ELF-1 (cell line): ENCODE data around the gene DNAI2.
A peak's percentile ranks its signal among the peaks of the same experiment; 100 is the strongest.
"Not testable (repeated sequence)": the region's sequence is repeated elsewhere in the genome, so short reads cannot be mapped to it uniquely, and the experiment has no call there.

Experiments used
- DNase-seq: peaks from one replicate; pipeline ENCODE4 v3.0.0-alpha.2; 2016; ENCODE audit warnings: low read depth, low spot score

Gene DNAI2

DNA sequence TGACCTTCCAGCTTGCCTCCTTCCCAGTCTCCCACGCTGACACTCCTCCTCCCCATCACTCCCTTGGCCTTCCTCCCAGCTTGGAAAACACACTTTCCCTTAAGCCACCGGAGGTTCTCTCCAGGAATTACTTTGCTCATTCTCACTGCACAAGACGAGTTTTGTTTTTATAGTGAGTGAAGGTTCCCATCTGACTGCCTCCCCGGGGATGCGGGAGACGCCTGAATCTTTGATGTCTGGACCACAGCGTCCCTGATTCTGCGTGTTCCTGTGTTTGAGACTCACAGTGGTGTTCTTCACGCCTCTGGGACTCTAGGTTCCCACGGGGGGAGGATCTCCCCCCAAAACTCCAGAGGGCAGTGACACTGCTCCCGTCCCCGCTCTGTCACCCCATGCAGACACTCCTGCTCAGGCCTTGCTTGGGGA, 2.0 kb downstream of the DNAI2 start:
- no peak for DNase-seq

DNA sequence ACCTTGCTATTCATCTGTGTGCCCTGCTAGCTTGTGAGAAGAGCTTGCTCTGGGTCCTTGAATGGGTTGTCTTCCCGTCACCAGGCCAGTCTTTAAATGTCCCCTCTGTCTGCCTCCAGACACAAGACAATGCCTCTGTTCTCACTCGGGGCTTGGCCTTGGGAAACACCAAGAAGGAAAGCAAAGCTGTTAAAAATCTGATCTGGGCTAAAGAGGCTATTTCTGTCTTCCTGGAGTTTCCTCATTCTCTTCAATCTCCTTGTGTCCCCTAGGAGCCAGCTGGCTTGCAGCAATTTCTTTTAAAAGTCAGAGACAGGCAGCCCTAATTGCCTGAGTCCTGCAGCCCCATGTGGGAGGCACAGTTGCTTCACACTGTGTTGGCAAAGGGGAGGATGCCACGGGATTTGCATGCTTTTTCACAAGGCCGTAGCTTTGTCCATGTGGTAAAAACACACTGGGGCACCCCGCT, 2.5 kb downstream of the DNAI2 start:
- DNase-seq = no peak

DNA sequence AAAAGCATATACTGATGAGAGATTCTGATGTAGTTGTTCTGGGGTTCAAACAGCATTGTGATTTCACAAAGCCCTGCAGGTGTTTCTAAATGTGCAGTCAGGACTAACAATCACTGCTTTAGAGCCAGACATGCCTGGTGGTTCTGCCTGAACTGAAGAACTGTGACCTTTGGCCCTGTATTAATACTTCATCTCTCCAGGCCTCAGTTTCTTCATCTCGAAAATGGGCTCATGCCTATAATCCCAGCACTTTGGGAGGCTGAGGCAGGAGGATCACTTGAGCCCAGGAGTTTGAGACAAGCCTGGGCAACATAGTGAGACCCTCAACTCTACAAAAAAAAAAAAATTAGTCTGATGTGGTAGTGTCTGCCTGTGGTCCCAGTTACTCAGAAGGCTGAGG, 3.9 kb downstream of the DNAI2 start:
- DNase-seq = no peak

DNA sequence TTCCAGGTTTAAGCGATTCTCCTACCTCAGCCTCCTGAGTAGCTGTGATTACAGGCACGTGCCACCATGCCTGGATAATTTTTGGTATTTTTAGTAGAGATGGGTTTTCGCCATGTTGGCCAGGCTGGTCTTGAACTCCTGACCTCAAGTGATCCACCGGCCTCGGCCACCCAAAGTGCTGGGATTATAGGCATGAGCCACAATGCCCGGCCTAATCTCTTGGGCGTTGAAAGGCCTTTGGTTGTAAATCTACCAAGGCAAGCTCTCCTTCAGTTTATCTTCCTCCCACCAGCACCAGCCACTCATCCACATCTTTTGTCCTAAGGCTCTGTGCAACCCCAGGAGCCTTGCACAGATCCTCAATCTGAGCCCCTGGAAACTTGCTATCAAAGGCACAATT, 5.6 kb downstream of the DNAI2 start:
- not testable (repeated sequence) for DNase-seq

DNA sequence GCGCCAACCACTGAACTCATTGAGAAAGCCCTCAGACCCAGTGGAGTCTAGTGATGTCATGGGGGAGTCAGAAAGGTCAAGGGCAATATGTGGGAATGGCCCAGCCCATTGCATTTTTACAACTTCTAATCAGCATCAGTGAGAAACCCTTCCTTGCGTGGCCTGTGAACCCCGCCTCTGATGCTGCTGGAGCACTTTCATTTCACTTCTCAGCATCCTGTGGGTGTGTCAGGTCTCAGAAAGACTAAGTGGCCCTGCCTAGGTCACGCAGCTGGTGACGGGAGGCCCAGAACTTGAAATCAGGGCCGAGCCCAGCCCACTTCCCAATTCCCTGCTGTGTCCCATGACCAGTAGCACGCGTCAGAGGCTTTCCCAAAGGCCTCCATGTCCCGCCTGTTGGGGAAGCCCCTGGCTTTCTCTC, 6.1 kb downstream of the DNAI2 start:
- DNase-seq = no peak

DNA sequence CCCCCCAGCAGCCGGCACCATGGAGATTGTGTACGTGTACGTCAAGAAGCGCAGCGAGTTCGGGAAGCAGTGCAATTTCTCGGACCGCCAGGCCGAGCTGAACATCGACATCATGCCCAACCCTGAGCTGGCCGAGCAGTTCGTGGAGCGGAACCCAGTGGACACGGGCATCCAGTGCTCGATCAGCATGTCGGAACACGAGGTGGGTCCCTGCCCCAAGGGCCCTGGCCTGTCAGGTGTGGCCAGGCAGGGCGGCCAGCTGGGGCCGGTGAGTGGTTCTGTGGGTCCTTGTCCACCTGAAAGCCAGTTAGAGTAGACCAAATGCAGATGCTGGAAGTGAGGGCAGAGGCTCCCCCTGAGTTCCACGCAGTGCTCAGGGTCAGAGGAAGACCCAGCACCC, 7.8 kb downstream of the DNAI2 start:
- no peak for DNase-seq

DNA sequence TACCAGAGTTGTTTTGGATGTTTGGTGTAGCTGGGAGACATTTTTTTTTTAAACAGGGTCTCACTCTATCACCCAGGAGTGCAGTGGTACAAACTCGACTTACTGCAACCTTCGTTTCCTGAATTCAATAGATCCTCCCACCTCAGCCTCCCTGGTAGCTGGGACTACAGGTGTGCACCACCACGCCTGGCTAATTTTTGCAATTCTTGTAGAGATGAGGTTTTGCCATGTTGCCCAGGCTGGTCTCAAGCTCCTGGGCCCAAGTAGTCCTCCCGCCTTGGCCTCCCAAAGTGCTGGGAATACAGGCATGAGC, 8.2 kb downstream of the DNAI2 start:
- DNase-seq = not testable (repeated sequence)

DNA sequence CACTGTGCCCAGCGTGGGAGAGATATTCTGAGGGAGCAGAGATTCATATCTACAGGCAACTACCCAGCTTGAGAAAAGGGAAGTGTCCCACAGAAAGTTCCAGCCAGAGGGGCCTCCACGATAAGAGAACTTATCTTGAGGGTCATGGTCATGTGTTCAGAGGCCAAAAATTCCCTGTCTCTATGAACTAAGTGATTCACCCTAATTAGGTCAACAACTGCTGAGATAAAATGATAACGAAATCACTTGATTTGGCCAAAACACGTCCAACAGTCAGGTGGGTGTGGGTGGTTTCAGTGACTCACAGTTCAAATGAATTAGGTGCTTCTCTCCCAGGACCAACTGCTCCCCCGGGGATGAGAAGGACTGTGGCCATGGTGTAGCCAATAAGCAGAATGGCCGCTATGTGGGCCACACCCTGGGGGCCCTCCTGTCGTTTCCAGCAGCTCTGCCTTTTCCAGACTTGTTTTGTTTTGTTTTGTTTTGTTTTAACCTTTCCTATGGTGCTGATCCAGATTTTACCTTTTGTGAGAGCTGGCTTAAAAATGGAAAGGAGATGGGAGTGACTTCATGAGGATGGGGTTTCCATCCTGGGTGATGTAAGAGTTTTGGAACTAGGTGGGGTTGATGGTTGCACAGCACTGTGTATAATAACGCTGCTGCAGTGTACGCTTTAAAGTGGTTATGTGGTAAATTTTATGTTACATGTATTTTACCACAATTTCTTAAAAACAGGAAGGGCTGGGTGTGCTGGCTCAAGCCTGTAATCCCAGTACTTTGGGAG, 8.7 kb downstream of the DNAI2 start:
- no peak for DNase-seq

DNA sequence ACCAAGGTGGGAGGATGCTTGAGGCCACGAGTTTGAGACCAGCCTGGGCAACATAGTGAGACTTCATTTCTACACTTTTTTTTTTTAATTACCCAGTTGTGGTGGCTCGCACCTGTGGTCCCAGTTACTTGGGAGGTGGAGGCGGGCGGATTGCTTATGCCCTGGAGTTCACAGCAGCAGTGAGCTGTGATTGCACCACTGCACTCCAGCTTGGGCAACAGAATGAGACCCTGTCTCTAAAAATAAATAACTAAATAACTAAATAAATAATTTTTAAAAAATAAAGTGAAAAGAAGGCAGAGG, 9.3 kb downstream of the DNAI2 start:
- DNase-seq = no peak

DNA sequence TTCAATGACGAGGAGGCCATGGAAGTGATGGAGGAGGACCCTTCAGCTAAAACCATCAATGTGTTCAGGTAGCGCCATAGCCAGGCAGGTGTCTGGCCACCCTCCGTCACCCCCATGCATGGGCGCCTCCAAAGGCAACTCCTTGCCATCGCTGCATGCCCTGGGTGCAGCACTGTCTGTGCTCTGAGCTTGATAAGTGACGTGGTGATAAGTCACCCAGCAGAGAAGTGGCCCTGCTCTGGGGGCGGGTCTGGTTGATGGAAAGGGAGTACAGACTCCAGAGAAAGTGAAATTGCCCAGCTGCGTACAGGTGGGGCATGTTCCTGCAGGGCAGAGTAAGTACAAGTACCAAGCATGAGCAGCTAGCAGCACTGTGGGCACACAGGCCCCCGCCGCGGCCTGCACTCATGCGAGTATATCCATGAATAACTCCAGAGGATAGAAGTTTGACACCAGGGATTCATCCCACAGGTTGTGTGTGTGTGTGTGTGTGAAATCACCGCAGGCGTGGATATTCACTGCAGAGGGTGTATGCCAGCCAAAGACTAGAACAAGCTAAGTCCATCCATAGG, 13.1 kb downstream of the DNAI2 start:
- no peak for DNase-seq

DNA sequence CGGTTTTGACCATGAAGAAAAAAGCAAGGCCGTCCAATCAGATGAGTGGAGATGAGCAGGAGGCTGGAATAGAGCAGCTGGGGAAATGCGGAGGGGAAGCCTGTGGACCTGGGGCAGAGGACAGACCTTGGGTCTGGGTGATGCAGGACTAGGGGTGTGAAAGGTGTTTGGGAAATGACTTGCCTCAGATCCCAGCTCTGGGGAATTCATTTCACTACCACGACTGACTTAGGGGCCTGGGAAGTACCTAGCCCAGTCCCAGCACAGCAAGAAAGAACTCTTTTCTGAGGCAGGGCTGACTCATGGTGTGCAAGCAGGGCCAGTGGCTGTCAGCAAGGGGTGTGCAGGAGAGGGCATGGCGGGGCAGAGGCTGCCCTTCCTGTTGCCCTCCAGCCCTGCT, 14.8 kb downstream of the DNAI2 start:
- DNase-seq = no peak

DNA sequence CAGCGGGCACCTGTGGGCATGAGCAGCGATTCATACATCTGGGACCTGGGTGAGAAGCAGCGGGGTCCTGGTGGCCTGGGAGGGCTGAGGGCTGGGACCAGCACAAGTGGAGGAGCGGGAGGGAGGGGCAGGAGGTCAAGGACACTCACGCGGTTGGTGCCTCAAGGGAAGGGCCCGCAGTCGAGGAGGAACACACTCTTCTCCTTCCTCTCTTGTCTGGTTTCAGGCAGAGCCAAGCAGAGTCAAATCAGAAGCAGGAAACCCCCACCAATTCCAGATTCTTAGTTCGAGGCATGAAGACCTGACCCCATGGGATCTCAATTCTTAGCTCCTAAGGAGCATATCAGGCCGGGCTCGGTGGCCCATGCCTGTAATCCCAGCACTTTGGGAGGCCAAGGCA, 15.7 kb downstream of the DNAI2 start:
- no peak for DNase-seq

DNA sequence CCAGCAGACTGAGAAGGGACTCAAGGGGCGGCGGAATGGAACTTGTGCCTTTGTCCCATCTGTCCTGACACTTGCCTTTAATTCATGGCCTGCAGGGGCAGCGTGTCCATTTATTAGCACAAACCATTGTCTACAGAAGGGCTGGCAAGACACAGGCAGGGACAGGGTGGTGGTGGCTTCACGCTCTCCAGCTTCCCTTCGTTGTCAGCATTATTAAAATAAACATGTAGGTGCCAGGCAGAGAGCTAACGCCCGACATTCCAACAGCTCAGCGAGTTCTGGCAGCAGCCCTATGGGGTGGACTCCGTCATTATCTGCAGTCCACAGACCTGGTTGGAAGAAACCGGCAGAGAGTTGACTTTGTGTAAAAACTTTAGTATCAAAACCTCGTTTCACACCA, 16.3 kb downstream of the DNAI2 start:
- no peak for DNase-seq

DNA sequence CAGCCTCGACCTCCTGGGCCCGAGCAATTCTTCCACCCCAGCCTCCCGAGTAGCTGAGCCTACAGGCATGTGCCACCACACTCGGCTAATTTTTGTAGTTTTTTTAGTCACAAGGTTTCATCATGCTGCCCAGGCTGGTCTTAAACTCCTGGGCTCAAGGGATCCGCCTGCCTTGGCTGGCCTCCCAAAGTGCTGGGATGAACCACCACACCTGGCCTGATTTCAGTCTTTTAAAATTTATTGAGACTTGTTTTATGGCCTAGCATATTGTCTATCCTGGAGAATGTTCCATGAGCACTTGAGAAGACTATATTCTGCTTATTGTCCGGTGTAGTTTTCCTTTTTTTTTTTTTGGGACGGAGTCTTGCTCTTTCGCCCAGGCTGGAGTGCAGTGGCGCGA, 18.5 kb downstream of the DNAI2 start:
- no peak for DNase-seq

DNA sequence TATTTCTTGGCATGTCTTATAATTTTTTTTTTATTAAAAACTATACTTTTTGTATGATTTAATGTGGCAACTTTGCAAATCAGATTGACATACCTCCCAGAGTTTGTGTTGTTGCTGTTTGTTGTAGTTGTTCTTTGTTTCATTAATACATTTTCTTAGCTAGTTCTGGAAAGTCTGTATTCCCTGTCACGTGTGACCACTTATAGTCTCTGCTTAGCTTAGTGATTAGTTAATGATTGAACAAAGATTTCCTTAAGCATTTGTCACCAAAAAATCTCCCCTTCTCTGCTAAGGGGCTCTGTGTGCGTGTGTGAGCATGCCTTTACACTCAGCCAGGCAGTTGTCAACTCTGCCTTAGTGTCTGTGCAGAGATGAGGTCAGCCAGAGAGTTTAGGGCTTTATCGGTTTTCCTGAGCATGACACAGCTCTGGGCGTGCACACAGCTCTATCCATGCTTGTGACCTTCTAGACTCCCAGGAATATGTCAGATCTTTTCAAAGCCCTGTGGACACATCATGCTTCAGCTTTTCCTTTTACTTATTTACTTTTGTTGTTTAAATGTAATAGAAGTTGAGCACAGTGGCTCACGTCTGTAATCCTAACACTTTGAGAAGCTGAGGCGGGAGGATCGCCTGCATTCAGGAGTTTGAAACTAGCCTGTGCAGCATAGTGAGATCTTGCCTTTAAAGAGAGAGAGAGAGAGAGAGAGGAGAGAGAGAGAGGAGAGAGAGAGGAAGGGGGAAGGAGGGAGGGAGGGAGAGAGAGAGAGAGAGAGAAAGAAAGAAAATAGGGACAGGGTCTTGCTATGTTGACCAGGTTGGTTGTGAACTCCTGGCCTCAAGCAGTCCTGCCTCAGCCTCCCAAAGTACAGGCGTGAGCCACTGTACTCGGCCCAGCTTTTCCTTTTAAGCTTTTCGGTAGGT, 21.9 kb downstream of the DNAI2 start:
- no peak for DNase-seq

DNA sequence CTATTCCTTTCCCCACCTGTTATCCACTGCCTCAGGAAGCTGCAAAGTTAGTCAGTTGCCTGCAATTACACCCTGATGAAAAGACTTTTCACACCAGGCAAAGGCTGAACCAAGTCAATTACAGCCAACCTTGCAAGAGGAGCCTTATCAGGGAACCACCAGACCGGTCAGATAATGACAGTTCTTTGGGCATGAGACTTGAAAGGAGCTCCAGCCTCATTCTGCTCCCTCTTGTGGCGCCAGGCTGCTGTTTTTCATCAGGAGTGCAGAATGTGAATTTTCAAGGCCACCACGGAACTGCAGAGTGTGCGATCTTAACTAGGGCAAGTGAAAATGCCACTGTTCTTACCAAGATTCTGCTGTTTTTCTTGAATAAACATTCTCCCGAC, 22.5 kb downstream of the DNAI2 start:
- peak; percentile 84 for DNase-seq

DNA sequence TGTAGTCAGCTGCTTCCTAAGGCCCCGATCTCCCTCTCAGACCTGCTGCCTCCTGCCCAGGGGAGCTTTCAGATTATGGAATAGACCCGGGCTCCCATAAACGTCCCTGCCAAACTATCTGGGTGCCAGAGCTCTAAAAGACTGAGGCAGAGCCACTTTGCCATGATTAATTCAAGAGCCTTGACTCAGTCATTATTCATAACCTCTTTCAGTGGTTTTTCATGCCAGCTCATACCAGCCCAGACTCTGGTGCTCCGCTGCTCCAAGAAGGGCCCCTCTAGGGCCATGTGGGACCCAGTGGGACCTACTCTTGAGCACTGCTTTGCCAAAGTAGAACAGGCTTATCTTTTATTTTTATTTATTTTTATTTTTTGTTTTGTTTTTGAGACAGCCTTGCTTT, 23.9 kb downstream of the DNAI2 start:
- no peak for DNase-seq

DNA sequence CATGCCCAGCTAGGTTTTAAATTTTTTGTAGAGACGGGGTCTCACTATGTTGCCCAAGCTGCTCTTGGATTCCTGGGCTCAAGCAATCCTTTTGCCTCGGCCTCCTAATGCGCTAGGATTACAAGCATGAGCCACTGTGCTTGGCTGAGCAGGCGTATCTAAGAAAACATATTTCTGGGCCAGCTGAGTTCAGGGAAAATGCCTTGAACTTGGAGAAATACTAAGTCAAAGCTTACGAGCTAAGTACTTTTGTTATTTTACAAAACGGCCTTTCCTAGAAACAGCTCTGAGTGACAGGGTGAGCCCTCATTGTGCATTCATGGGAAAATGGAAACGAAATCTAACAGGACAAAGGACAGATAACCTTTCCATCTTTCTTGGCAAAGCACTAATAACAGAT, 24.7 kb downstream of the DNAI2 start:
- no peak for DNase-seq

DNA sequence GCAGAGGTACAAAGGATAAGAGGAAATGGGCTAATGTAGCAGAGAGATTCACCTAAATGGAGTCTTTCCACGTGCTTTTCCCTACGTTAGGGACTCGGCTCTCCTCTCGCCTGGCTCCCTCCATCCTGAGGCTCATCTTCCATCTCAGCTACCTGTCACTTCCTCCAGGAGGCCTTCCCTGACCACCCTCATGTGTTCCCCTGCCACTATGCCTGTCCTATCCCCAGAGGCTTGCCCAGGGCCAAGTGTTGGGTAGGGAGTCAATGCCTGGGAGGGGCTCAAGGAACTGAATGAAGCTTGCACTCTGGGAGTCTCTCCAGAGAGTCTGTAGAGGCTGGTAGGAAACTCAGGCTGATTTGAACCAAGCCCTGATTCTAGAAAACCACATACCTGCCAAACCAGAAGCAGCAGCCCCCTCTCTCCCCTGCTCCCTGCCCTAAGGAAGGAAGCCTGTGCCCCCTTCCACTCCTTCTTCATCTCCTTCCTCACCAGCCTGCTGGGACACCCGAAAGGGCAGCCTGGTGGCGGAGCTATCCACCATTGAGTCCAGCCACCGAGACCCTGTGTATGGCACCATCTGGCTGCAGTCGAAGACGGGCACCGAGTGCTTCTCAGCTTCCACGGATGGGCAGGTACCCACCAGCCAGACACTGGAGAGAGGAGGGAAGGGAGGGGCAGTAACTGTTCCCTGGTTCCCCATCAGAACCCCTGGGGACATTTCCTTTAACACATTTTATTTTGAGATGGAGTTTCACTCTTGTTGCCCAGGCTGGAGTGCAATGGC, 25.4 kb downstream of the DNAI2 start:
- no peak for DNase-seq

DNA sequence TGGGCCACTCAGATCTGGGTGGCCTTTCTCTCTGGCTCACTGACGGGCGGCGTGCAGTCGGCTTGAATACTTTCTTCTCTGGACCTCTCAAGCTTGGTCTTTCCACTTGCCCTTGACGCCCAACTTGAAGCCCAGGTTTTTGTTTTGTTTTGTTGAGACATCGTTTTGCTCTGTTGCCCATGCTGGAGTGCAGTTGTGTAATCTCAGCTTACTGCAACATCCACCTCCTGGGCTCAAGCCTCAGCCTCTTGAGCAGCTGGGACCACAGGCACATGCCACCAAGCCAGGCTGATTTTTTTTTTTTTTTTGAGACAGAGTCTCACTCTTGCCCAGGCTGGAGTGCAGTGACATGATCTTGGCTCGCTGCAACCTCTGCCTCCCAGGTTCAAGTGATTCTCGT, 29.3 kb downstream of the DNAI2 start:
- no peak for DNase-seq

DNA sequence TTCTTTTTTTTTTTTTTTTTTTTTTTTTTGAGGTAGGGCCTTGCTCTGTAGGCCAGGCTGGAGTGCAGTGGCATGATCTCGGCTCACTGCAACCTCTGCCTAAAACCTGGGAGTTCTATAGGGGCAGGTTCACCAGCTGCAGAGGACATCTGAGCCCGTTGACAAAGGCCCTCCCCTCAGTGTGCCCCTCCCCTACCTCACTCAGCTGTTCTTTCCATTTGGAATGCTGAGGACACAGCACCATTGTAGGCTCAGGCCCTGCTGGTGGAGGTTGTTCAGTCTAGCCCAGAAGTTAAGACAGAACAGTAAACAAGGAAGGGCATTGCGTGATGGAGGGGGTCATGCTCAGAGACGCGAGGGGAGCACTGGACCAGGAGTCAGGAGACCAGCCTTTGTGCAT, 30.1 kb downstream of the DNAI2 start:
- DNase-seq = no peak
